Neural cell (in vitro differentiated cells): ENCODE measurements around the gene EPS8. TPM values are rescaled to one million over a fixed set of nuclear protein-coding genes. Genes with fewer than 3 reads are reported as not detected.

Source experiments
- H2AFZ ChIP-seq: fragments of 200-600, 300-800 bp; sonication (generic), shearing (Covaris generic); 2 replicates; pipeline ENCODE4 v1.6.0; 2014; ENCODE audit warnings: low read depth, mild to moderate bottlenecking, antibody characterized with exemption, low read length, moderate library complexity
- H3F3A ChIP-seq: fragments of 200-600 bp; shearing (Covaris generic); 2 replicates; pipeline ENCODE4 v1.6.1; 2016; ENCODE audit warnings: mild to moderate bottlenecking, moderate library complexity, mixed read lengths, antibody characterized with exemption, low read length; ENCODE audit not compliant: insufficient read depth, poor library complexity, severe bottlenecking
- H3K27ac ChIP-seq: fragments of 200-600, 300-800 bp; sonication (generic), shearing (Covaris generic); 2 replicates; pipeline ENCODE4 v1.5.1; 2014; ENCODE audit warnings: mild to moderate bottlenecking, low read length, moderate library complexity
- H3K27me3 ChIP-seq: fragments of 300-800, 200-600 bp; sonication (generic), shearing (Covaris generic); 2 replicates; pipeline ENCODE4 v1.6.0; 2014; ENCODE audit warnings: mild to moderate bottlenecking, low read depth, low read length, moderate library complexity; ENCODE audit not compliant: insufficient read depth
- H3K36me3 ChIP-seq: fragments of 300-800, 200-600 bp; sonication (generic), shearing (Covaris generic); 2 replicates; pipeline ENCODE4 v1.5.1; 2014; ENCODE audit warnings: mild to moderate bottlenecking, antibody characterized with exemption, low read length, moderate library complexity; ENCODE audit not compliant: insufficient read depth
- H3K4me2 ChIP-seq: fragments of 300-800, 200-600 bp; sonication (generic), shearing (Covaris generic); 2 replicates; pipeline ENCODE4 v1.6.0; 2014; ENCODE audit warnings: mild to moderate bottlenecking, low read length
- H3K4me3 ChIP-seq: fragments of 300-800, 200-600 bp; sonication (generic), shearing (Covaris generic); 2 replicates; pipeline ENCODE4 v1.5.1; 2014; ENCODE audit warnings: mild to moderate bottlenecking, low read length, moderate library complexity
- H3K79me2 ChIP-seq: fragments of 200-600 bp; shearing (Covaris generic); replicated peaks from 2 replicates; pipeline ENCODE4 v1.6.0; 2014; ENCODE audit warnings: mild to moderate bottlenecking, low read length, moderate library complexity; ENCODE audit not compliant: insufficient read depth
- H3K9ac ChIP-seq: fragments of 300-800, 200-600 bp; sonication (generic), shearing (Covaris generic); 2 replicates; pipeline ENCODE4 v1.6.1; 2016; ENCODE audit warnings: mild to moderate bottlenecking, low read length, mixed read lengths
- H3K9me2 ChIP-seq: fragments of 200-600 bp; shearing (Covaris generic); 2 replicates; pipeline ENCODE4 v1.6.1; 2016; ENCODE audit warnings: mild to moderate bottlenecking, low read length, mixed read lengths; ENCODE audit not compliant: insufficient read depth
- H3K9me3 ChIP-seq: fragments of 200-600, 300-800 bp; sonication (generic), shearing (Covaris generic); 2 replicates; pipeline ENCODE4 v1.6.1; 2016; ENCODE audit warnings: mild to moderate bottlenecking, mixed run types, low read length, moderate library complexity, mixed read lengths
- H4K20me1 ChIP-seq: fragments of 200-600 bp; shearing (Covaris generic); 2 replicates; pipeline ENCODE4 v1.6.1; 2016; ENCODE audit warnings: mild to moderate bottlenecking, mixed run types; ENCODE audit not compliant: insufficient read depth
- CTCF ChIP-seq: fragments of 450-650 bp; IDR thresholded peaks from 2 replicates; pipeline ENCODE4 v1.5.1; 2014; ENCODE audit warnings: antibody characterized with exemption, mild to moderate bottlenecking, moderate library complexity; ENCODE audit not compliant: poor library complexity, severe bottlenecking
- EP300 ChIP-seq: fragments of 450-650 bp; conservative IDR thresholded peaks from 2 replicates; pipeline ENCODE4 v1.6.1; 2014; ENCODE audit warnings: antibody characterized with exemption, mild to moderate bottlenecking, moderate library complexity; ENCODE audit not compliant: poor library complexity, severe bottlenecking
- EZH2 ChIP-seq: fragments of 200-600, 300-800 bp; shearing (Covaris generic), sonication (generic); IDR thresholded peaks from 2 replicates; pipeline ENCODE4 v1.6.1; 2014; ENCODE audit warnings: antibody characterized with exemption, low read length, borderline replicate concordance, mild to moderate bottlenecking; ENCODE audit not compliant: insufficient read depth, poor library complexity, severe bottlenecking
- MXI1 ChIP-seq: fragments of 450-650 bp; conservative IDR thresholded peaks from 2 replicates; pipeline ENCODE4 v1.6.1; 2014; ENCODE audit warnings: antibody characterized with exemption, mild to moderate bottlenecking; ENCODE audit not compliant: poor library complexity, severe bottlenecking
- POLR2AphosphoS5 ChIP-seq: IDR thresholded peaks from 2 replicates; pipeline ENCODE4 v1.6.1; 2012
- RAD21 ChIP-seq: fragments of 450-650 bp; conservative IDR thresholded peaks from 2 replicates; pipeline ENCODE4 v1.6.1; 2014; ENCODE audit warnings: antibody characterized with exemption, mild to moderate bottlenecking, moderate library complexity
- REST ChIP-seq: IDR thresholded peaks from 2 replicates; pipeline ENCODE4 v1.6.1; 2012; ENCODE audit warnings: borderline replicate concordance
- SMC3 ChIP-seq: fragments of 450-650 bp; conservative IDR thresholded peaks from 2 replicates; pipeline ENCODE4 v1.6.1; 2014; ENCODE audit warnings: antibody characterized with exemption, mild to moderate bottlenecking, moderate library complexity; ENCODE audit not compliant: poor library complexity
- TAF1 ChIP-seq: IDR thresholded peaks from 2 replicates; pipeline ENCODE4 v1.6.1; 2012; ENCODE audit warnings: low read depth
- polyA plus RNA-seq: library from polyadenylated mRNA; depleted of rRNA; stranded (reverse); fragments of >200 nt; gene quantifications from 2 replicates; pipeline ENCODE4 v1.2.3, GENCODE V29; 2014

Gene EPS8
- polyA plus RNA-seq, 1 donor from 2014 or later: 12.2 TPM

- Histone ChIP-seq H3K4me2 (no peak overlapping the region), H4K20me1 (no peaks in the 10 kb centered on the region), H3K27me3 (no peaks in the 10 kb centered on the region), H3K27ac (no peak overlapping the region), H3K9me3 (no peaks in the 10 kb centered on the region), H3K79me2 (no peaks in the 10 kb centered on the region), H3K9ac (no peak overlapping the region), H3K36me3 (no peaks in the 10 kb centered on the region), H3F3A (no peaks in the 10 kb centered on the region), H2AFZ (no peak overlapping the region), H3K4me3 (no peak overlapping the region), H3K9me2 (no peaks in the 10 kb centered on the region)
- TF ChIP-seq REST (no peak), TAF1 (no peak), RAD21 (no peak), EP300 (no peak), CTCF (no peak), EZH2 (no peak), SMC3 (no peak), POLR2AphosphoS5 (no peak), MXI1 (no peak)
These were observed 81.5 kb downstream of the EPS8 start for GRCh38 chr12:15707516-15708199.

GRCh38 chr12:15706010-15706676 lies 83.0 kb downstream of the EPS8 start:
- Histone ChIP-seq H3K27ac (no peak overlapping the region), H3F3A (no peaks in the 10 kb centered on the region), H3K9me2 (no peaks in the 10 kb centered on the region), H3K9me3 (no peaks in the 10 kb centered on the region), H2AFZ (no peak overlapping the region), H4K20me1 (no peaks in the 10 kb centered on the region), H3K9ac (no peak overlapping the region), H3K4me3 (no peak overlapping the region), H3K27me3 (no peaks in the 10 kb centered on the region), H3K36me3 (no peaks in the 10 kb centered on the region), H3K79me2 (no peaks in the 10 kb centered on the region), H3K4me2 (no peak overlapping the region)
- TF ChIP-seq EP300: no peak
- no peak for TF ChIP-seq POLR2AphosphoS5
- TF ChIP-seq TAF1: no peak
- no peak for TF ChIP-seq CTCF
- TF ChIP-seq EZH2: no peak
- no peak for TF ChIP-seq RAD21
- TF ChIP-seq SMC3: no peak
- no peak for TF ChIP-seq REST
- no peak for TF ChIP-seq MXI1
